ENCODE measurements around the gene PDLIM4.

The PDLIM4 gene

GRCh38 chr5:132313961-132314432 lies 56.5 kb downstream of the PDLIM4 start:
- no peak for DNase-seq

- DNase-seq, result no peak
Observed at GRCh38 chr5:132315529-132316067, 58.1 kb downstream of the PDLIM4 start.

DNA sequence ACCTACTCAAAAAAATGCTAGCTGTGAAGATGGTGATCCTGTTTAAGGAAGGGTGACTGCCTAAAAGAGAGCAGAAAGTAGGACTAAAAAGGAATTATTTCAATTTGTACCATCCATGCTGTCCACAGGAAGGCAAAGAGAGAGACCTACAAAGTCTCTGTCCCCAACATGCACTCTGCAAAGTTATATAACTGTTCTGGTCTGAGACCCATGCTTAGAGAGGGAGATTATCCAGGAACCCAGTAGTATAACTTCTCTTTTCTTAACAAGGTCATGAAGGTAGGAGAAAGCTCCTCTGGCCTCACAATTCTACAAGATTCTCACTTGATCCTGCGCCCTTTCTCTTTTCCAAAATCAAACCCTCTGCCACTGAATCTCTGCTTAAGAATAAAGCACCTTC lies 62.5 kb downstream of the PDLIM4 start:
- DNase-seq, result no peak

- DNase-seq, result no peak
Observed at GRCh38 chr5:132321109-132321721, 63.7 kb downstream of the PDLIM4 start.

- no peak for DNase-seq
Observed at GRCh38 chr5:132322266-132322665, 64.8 kb downstream of the PDLIM4 start.

Measured in NCI-H446 treated with DMSO at 0.1 percent for 48 hours (cell line).